AG04450 (cell line): ENCODE data around the gene SETD3. TPM values are rescaled to one million over a fixed set of nuclear protein-coding genes. Genes with fewer than 3 reads are reported as not detected.

ENCODE experiments used
- CTCF ChIA-PET: fragments of 300-600, 350-600 bp; formaldehyde crosslinking; extraction: SDS; loops from one replicate; lab custom pipeline; 2022; ENCODE audit warnings: antibody characterized with exemption, inconsistent platforms; lab: Charles Lee
- POLR2A ChIA-PET: fragments of 350-600 bp; formaldehyde crosslinking; extraction: SDS; loops from one replicate; lab custom pipeline; 2021; ENCODE audit warnings: antibody characterized with exemption, inconsistent platforms; lab: Yijun Ruan, JAX
- DNase-seq: peaks from one replicate; pipeline ENCODE4 v3.0.0-alpha.2; 2011; ENCODE audit warnings: low read depth, low spot score
- H3K27ac ChIP-seq: one replicate; pipeline ENCODE4 v1.5.1; 2012; ENCODE audit warnings: low read depth, low read length, control low read depth
- H3K27me3 ChIP-seq: one replicate; pipeline ENCODE4 v1.6.0; 2012; ENCODE audit warnings: low read length; ENCODE audit not compliant: control insufficient read depth, insufficient read depth
- H3K4me3 ChIP-seq: 2 replicates; pipeline ENCODE4 v1.5.1; 2011; ENCODE audit warnings: mild to moderate bottlenecking, low read depth, low read length, control low read depth
- H3K9me3 ChIP-seq: 2 replicates; pipeline ENCODE4 v1.5.1; 2012; ENCODE audit warnings: low read length; ENCODE audit not compliant: control insufficient read depth, insufficient read depth
- polyA plus RNA-seq: library from polyadenylated mRNA; depleted of rRNA; stranded (reverse); fragments of >200 nt; gene quantifications from 2 replicates; pipeline ENCODE4 v1.2.3, GENCODE V29; 2011
- TF ChIP-seq, protein P1 (sequence below): IDR thresholded peaks from 2 replicates; pipeline ENCODE4 v1.5.1; 2011; ENCODE audit warnings: low read depth, low read length, control low read depth, inconsistent platforms

SETD3 gene
- polyA plus RNA-seq, 1 experiment, result 25.0 TPM

DNA sequence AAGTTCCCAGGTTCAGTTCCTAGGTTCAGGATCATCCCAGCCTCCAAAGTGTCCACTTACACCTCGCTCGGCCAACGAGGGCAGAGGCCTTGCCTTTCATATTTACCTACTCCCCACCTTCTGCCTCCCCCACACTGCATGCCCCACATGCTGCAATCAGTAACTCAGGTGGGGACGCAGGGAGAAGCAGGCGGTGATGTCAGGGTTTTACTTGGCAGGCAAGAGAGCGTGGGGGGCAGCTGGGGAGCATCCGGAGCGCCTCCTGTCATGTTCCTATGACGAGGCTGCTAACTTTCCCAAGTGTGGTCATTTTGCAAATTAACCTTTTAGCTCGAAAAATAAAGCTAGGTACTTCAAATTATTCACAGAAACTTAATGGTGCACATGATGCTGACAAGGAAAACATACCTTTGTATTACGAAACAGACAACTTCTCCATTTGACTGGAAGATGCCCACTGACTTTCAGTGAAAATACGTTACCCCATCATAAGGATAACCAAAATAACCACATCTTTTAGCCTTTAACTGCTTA, 53.8 kb downstream of the SETD3 start:
- TF ChIP-seq, protein P1, sequence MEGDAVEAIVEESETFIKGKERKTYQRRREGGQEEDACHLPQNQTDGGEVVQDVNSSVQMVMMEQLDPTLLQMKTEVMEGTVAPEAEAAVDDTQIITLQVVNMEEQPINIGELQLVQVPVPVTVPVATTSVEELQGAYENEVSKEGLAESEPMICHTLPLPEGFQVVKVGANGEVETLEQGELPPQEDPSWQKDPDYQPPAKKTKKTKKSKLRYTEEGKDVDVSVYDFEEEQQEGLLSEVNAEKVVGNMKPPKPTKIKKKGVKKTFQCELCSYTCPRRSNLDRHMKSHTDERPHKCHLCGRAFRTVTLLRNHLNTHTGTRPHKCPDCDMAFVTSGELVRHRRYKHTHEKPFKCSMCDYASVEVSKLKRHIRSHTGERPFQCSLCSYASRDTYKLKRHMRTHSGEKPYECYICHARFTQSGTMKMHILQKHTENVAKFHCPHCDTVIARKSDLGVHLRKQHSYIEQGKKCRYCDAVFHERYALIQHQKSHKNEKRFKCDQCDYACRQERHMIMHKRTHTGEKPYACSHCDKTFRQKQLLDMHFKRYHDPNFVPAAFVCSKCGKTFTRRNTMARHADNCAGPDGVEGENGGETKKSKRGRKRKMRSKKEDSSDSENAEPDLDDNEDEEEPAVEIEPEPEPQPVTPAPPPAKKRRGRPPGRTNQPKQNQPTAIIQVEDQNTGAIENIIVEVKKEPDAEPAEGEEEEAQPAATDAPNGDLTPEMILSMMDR, result no peak
- DNase-seq, result no peak
- no peak overlapping the region for H3K4me3 ChIP-seq
- H3K27me3 ChIP-seq, result no peaks in the 10 kb centered on the region
- H3K27ac ChIP-seq, result no peak overlapping the region
- ChIA-PET POLR2A (no interaction called here), CTCF (interaction anchor here (0.6 to 5.3 kb wide), 4 partner anchors 11 to 34 kb away, joined by 3 to 43 read pairs (median 4); no protein-coding TSS in a partner anchor)
- peaks cover 10% of the 10 kb centered on the region; the same call in 1 of the 2 replicates for H3K9me3 ChIP-seq

- no peak for DNase-seq
- ChIA-PET POLR2A (no interaction called here), CTCF (interaction anchor here (1.3 to 5.3 kb wide), 4 partner anchors 11 to 106 kb away, joined by 3 to 43 read pairs (median 4); no protein-coding TSS in a partner anchor)
- Histone ChIP-seq H3K27ac (no peak overlapping the region), H3K4me3 (no peak overlapping the region), H3K27me3 (no peaks in the 10 kb centered on the region), H3K9me3 (peaks cover 10% of the 10 kb centered on the region; the same call in 1 of the 2 replicates)
- TF ChIP-seq, protein P1, result no peak
These were observed 54.4 kb downstream of the SETD3 start for GRCh38 chr14:99426265-99426664.

GRCh38 chr14:99425272-99425681, 55.4 kb downstream of the SETD3 start:
- ChIA-PET CTCF (interaction anchor here (1.3 to 5.3 kb wide), 3 partner anchors 10 to 106 kb away, joined by 3 to 43 read pairs (median 9); no protein-coding TSS in a partner anchor), POLR2A (no interaction called here)
- no peak for DNase-seq
- Histone ChIP-seq H3K27me3 (no peaks in the 10 kb centered on the region), H3K4me3 (no peak overlapping the region), H3K27ac (no peak overlapping the region), H3K9me3 (peaks cover 10% of the 10 kb centered on the region; the same call in 1 of the 2 replicates)
- TF ChIP-seq, protein P1, result no peak

DNA sequence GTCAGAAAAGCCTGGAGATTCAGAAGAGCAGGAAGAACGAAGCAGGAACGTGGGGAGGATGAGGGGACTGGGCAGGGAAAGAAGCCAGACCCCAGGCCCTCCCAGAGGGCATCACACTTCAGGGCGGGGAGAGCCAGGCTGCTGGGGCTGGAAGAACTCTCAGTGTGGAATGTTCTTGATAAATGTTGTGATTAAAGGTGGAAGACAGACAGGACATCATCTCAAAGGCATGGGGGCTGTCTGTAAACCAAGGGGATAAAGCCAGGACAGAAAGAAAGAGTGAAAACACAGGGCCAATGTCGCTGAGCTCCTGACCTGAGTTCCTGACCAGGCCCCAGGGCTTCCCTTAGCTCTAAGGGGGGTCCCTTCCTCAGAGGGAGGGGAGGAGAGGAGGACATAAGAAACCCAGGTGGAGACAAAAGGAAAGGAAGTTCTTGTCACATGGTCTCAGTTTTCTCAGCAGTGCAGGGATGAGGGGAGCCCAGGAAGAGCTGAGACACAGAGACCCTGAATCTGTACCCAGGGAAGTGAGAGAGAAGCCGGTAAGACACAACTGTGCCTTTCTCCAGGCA, 56.3 kb downstream of the SETD3 start:
- no peak overlapping the region for H3K27ac ChIP-seq
- H3K9me3 ChIP-seq, result peaks cover 10% of the 10 kb centered on the region; the same call in 1 of the 2 replicates
- CTCF ChIA-PET, result interaction anchor here (3.7 to 5.3 kb wide), 2 partner anchors 9 to 36 kb away, joined by 9 to 43 read pairs; no protein-coding TSS in a partner anchor
- no peak for DNase-seq
- H3K4me3 ChIP-seq, result no peak overlapping the region
- H3K27me3 ChIP-seq, result no peaks in the 10 kb centered on the region
- POLR2A ChIA-PET, result no interaction called here
- TF ChIP-seq, protein P1, result no peak

DNA sequence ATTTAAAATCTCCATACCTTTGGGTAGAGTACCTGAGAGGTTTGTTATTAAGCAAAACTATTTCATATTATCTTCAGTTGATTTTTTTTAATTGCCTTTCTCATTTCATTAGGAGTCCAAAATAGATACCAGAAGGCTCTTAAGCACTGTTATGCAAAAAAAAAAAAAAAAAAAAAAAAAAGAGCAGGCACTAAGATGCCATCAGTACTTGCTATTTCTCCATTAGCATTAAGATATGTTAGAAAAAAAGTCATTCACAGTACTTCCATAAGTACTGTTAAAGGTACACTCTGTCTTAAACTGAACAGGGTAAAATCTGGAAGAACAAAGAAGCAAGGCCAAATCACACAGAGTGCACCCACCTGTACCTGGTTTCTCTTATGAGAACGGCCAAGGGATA, 57.2 kb downstream of the SETD3 start:
- peaks cover 1% of the 10 kb centered on the region; the same call in 1 of the 2 replicates for H3K9me3 ChIP-seq
- TF ChIP-seq, protein P1, result no peak
- ChIA-PET POLR2A (no interaction called here), CTCF (interaction anchor here (1.4 to 5.3 kb wide), 3 partner anchors 8 to 35 kb away, joined by 3 to 43 read pairs (median 9); no protein-coding TSS in a partner anchor)
- H3K27ac ChIP-seq, result no peak overlapping the region
- H3K27me3 ChIP-seq, result no peaks in the 10 kb centered on the region
- no peak overlapping the region for H3K4me3 ChIP-seq
- DNase-seq, result no peak
